HL-60 (cell line): ENCODE results near the gene TENM4.

Experiments used
- GABPA ChIP-seq: IDR thresholded peaks from 2 replicates; pipeline ENCODE4 v1.6.1; 2012; ENCODE audit warnings: low read depth
- POLR2AphosphoS5 ChIP-seq: IDR thresholded peaks from 2 replicates; pipeline ENCODE4 v1.6.1; 2012; ENCODE audit warnings: low read depth
- TF ChIP-seq, protein P1 (sequence below): IDR thresholded peaks from one replicate; pipeline ENCODE4 v1.5.1; 2011; ENCODE audit warnings: low read length, control low read depth, inconsistent platforms; ENCODE audit not compliant: insufficient read depth
- TF ChIP-seq, protein P2 (sequence below): IDR thresholded peaks from 2 replicates; pipeline ENCODE4 v1.6.1; 2012; ENCODE audit warnings: low read depth; ENCODE audit not compliant: insufficient replicate concordance

DNA sequence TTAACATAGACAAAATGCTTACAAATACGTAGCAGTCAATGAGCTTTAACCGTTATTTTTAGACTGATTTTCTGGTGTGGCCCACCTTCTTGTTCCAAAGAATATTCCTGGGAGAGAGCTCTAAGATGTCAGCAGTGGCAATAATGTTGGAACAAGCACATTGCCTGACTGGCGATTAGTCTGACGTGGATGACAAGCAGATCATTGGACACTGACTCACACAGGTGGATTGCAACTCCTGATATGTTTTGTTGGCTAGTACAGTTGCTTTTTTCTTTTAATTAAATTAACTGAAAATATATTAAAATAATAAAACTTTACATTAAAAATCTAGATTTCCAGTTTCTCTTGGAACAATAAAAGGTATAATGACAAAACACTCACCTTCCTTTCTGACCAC lies 78.0 kb downstream of the TENM4 start:
- TF ChIP-seq, protein P1, sequence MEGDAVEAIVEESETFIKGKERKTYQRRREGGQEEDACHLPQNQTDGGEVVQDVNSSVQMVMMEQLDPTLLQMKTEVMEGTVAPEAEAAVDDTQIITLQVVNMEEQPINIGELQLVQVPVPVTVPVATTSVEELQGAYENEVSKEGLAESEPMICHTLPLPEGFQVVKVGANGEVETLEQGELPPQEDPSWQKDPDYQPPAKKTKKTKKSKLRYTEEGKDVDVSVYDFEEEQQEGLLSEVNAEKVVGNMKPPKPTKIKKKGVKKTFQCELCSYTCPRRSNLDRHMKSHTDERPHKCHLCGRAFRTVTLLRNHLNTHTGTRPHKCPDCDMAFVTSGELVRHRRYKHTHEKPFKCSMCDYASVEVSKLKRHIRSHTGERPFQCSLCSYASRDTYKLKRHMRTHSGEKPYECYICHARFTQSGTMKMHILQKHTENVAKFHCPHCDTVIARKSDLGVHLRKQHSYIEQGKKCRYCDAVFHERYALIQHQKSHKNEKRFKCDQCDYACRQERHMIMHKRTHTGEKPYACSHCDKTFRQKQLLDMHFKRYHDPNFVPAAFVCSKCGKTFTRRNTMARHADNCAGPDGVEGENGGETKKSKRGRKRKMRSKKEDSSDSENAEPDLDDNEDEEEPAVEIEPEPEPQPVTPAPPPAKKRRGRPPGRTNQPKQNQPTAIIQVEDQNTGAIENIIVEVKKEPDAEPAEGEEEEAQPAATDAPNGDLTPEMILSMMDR: no peak
- TF ChIP-seq GABPA (no peak), POLR2AphosphoS5 (no peak)
- TF ChIP-seq, protein P2, sequence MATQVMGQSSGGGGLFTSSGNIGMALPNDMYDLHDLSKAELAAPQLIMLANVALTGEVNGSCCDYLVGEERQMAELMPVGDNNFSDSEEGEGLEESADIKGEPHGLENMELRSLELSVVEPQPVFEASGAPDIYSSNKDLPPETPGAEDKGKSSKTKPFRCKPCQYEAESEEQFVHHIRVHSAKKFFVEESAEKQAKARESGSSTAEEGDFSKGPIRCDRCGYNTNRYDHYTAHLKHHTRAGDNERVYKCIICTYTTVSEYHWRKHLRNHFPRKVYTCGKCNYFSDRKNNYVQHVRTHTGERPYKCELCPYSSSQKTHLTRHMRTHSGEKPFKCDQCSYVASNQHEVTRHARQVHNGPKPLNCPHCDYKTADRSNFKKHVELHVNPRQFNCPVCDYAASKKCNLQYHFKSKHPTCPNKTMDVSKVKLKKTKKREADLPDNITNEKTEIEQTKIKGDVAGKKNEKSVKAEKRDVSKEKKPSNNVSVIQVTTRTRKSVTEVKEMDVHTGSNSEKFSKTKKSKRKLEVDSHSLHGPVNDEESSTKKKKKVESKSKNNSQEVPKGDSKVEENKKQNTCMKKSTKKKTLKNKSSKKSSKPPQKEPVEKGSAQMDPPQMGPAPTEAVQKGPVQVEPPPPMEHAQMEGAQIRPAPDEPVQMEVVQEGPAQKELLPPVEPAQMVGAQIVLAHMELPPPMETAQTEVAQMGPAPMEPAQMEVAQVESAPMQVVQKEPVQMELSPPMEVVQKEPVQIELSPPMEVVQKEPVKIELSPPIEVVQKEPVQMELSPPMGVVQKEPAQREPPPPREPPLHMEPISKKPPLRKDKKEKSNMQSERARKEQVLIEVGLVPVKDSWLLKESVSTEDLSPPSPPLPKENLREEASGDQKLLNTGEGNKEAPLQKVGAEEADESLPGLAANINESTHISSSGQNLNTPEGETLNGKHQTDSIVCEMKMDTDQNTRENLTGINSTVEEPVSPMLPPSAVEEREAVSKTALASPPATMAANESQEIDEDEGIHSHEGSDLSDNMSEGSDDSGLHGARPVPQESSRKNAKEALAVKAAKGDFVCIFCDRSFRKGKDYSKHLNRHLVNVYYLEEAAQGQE: no peak
